Measurements from ENCODE around the gene ANGPTL1. TPM values are rescaled to one million over a fixed set of nuclear protein-coding genes. Genes with fewer than 3 reads are reported as not detected.

ANGPTL1 gene
- total RNA-seq = not detected in 2 replicates

- intact Hi-C loops (cut with micrococcal nuclease) = no loop called here
These were observed at the start of gene ANGPTL1 for GRCh38 chr1:178870944-178871343. TSS of gene ANGPTL1 (minus strand) at chr1:178871077. CDS start at chr1:178865776, 5,301 bp downstream.

- intact Hi-C loops (cut with micrococcal nuclease) = no loop called here
These were observed 48.7 kb upstream of the ANGPTL1 start for GRCh38 chr1:178919581-178919980.

GRCh38 chr1:178918955-178919354 is 48.1 kb upstream of the ANGPTL1 start:
- intact Hi-C loops (cut with micrococcal nuclease) = no loop called here

GRCh38 chr1:178918308-178918707 is 47.4 kb upstream of the ANGPTL1 start:
- intact Hi-C loops (cut with micrococcal nuclease) = no loop called here

- intact Hi-C loops (cut with micrococcal nuclease) = no loop called here
These were observed 45.7 kb upstream of the ANGPTL1 start for GRCh38 chr1:178916448-178917174.

- intact Hi-C loops (cut with micrococcal nuclease) = no loop called here
These were observed 41.7 kb upstream of the ANGPTL1 start for GRCh38 chr1:178912597-178912996.

GRCh38 chr1:178910023-178910422 is 39.1 kb upstream of the ANGPTL1 start:
- intact Hi-C loops (cut with micrococcal nuclease) = no loop called here

GRCh38 chr1:178908358-178908757 is 37.5 kb upstream of the ANGPTL1 start:
- intact Hi-C loops (cut with micrococcal nuclease) = no loop called here

GRCh38 chr1:178901482-178902125 is 30.7 kb upstream of the ANGPTL1 start:
- intact Hi-C loops (cut with micrococcal nuclease) = no loop called here

- intact Hi-C loops (cut with micrococcal nuclease) = no loop called here
These were observed 28.5 kb upstream of the ANGPTL1 start for GRCh38 chr1:178899402-178899801.

- intact Hi-C loops (cut with micrococcal nuclease) = no loop called here
These were observed 27.5 kb upstream of the ANGPTL1 start for GRCh38 chr1:178898401-178898800.

GRCh38 chr1:178895928-178896327 is 25.1 kb upstream of the ANGPTL1 start:
- intact Hi-C loops (cut with micrococcal nuclease) = no loop called here

GRCh38 chr1:178886551-178886950 is 15.7 kb upstream of the ANGPTL1 start:
- intact Hi-C loops (cut with micrococcal nuclease) = no loop called here

- intact Hi-C loops (cut with micrococcal nuclease) = no loop called here
These were observed 15.0 kb upstream of the ANGPTL1 start for GRCh38 chr1:178885869-178886268.

GRCh38 chr1:178881950-178882349 is 11.1 kb upstream of the ANGPTL1 start:
- intact Hi-C loops (cut with micrococcal nuclease) = no loop called here

- intact Hi-C loops (cut with micrococcal nuclease) = no loop called here
These were observed 7.0 kb upstream of the ANGPTL1 start for GRCh38 chr1:178877896-178878295.

- intact Hi-C loops (cut with micrococcal nuclease) = no loop called here
These were observed 5.1 kb upstream of the ANGPTL1 start for GRCh38 chr1:178875936-178876335.

GRCh38 chr1:178874966-178875365 is 4.1 kb upstream of the ANGPTL1 start:
- intact Hi-C loops (cut with micrococcal nuclease) = no loop called here

GRCh38 chr1:178871551-178872320 is 859 bp upstream of the ANGPTL1 start:
- intact Hi-C loops (cut with micrococcal nuclease) = no loop called here

GRCh38 chr1:178870221-178870620 is 656 bp downstream of the ANGPTL1 start:
- intact Hi-C loops (cut with micrococcal nuclease) = no loop called here

- intact Hi-C loops (cut with micrococcal nuclease) = no loop called here
These were observed 1.7 kb downstream of the ANGPTL1 start for GRCh38 chr1:178869119-178869697.

GRCh38 chr1:178868706-178869105 is 2.2 kb downstream of the ANGPTL1 start:
- intact Hi-C loops (cut with micrococcal nuclease) = no loop called here
